Measurements from ENCODE around the gene DRAXIN.

DRAXIN gene

GRCh38 chr1:11691302-11691914 is at the start of gene DRAXIN:
Gene DRAXIN (plus strand): TSS chr1:11691710. CDS start chr1:11706259, 14,549 bp downstream.
- peak; percentile 90 for DNase-seq (ENCODE audit: low spot score)

DNA sequence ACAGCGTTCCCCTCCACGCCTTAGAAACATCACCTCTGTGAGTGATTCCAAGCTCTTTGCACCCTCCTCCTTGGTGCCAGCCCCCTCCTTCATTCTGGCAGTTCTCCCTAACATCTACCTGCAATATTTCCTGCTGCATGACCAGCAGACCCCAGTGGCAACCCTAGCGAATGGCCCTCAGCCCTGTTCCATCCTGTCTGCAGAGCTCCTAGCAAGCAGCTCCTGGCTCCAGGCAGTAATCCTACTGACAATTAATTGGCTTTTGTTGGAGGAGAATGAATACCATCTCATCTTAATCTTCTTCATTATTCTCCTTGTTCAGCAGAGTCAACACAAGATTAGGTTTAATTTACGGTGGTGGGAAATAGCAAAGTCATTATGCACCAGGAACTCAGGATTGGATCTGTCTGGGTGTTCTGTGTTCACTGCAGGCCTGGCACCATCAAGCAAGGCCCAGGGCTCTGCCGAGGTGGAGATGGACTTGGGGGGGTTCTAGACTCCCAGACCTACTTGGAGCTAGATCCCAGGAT is 49.7 kb upstream of the DRAXIN start:
- DNase-seq (ENCODE audit: low spot score): no peak

DNA sequence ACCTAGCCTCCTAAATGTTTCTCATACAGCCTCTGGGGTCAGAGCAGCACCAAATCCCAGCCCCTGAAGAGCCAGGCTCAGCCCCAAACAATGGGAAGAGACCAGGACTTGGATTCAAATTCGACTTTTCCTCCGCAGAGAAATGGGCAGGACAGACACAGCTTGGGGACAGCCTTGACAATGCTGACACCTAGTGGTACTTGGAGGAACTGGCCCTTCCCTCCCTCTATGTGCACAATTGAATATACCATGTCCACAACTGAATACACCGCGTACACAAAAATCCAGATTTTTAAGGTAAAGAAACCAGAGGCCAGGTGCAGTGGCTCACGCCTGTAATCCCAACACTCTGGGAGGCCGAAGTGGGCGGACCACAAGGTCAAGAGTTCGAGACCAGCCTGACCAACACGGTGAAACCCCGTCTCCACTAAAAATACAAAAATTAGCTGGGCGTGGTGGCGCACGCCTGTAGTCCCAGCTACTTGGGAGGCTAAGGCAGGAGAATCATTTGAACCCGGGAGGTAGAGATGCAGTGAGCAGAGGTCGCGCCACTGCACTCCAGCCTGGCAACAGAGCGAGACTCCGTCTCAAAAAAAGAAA is 49.0 kb upstream of the DRAXIN start:
- peak; percentile 79 for DNase-seq (ENCODE audit: low spot score)

DNA sequence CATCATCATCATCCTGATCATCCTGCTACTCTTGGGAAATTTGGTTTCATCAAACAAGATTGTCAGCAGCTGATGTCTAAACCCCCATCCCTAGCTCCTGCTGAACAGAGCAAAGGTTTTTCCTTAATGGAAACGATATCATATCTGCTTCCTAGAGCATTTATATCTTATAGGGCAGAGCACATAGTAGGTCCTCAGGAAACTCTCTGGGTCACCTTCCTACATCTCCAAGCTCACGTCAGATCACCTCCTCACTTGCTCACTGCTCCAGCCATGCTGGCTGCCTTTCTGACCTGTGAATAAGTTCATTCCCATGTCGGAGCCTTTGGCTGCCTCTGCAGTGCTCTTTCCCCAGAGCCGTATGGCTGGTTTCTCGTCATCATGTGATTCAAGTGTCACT is 47.7 kb upstream of the DRAXIN start:
- DNase-seq (ENCODE audit: low spot score): no peak

- no peak for DNase-seq (ENCODE audit: low spot score)
Observed at GRCh38 chr1:11645270-11645669, 46.2 kb upstream of the DRAXIN start.

DNA sequence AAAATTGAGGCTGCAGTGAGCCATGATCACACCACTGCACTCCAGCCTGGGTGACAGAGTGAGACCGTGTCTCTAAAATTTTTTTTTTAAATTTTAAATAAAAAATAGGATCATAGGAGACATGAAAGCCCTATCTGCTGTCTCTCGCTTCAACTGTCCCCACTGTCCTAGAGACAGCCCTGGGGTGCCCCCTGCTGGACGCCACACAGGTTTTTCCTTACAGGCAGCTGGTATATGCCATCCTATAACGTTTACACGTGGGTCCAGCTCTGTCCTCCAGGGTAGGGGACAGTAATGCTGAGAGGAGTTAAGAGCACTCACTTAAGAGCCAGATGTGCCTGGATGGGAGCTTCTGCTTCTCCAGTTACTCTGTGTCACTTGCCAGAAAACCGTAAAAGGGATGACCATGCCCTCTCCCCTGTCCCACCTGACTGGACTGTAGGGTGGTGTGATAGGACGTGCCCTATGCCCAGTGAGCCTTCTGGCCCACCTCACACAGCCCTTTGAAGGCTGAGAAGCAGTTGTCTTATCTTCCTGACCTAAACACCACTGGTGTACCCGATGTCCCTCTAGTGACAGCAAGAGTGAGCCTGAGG is 45.7 kb upstream of the DRAXIN start:
- peak; percentile 67 for DNase-seq (ENCODE audit: low spot score)

DNA sequence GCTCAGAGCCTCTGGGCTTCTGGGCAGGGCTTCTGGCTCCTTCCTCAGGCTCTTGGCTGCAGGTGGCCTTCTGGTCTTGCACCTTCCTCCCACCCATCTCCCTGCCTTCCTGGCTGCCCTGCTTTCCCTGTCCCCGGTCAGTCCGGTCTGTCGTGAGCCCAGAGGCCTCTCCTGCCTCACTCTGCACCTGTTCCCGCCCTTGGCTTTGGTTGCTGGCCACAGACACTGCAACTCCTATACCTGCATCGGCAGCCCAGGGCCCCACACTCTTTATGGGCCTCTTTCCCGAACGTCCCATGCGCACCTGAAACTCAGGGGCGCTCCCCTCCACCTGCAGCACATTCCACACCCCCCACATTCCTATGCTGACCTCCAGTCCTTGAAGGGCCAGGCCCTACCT is 45.2 kb upstream of the DRAXIN start:
- no peak for DNase-seq (ENCODE audit: low spot score)

- no peak for DNase-seq (ENCODE audit: low spot score)
Observed at GRCh38 chr1:11647333-11647732, 44.2 kb upstream of the DRAXIN start.

- DNase-seq (ENCODE audit: low spot score): no peak
Observed at GRCh38 chr1:11648039-11648438, 43.5 kb upstream of the DRAXIN start.

DNA sequence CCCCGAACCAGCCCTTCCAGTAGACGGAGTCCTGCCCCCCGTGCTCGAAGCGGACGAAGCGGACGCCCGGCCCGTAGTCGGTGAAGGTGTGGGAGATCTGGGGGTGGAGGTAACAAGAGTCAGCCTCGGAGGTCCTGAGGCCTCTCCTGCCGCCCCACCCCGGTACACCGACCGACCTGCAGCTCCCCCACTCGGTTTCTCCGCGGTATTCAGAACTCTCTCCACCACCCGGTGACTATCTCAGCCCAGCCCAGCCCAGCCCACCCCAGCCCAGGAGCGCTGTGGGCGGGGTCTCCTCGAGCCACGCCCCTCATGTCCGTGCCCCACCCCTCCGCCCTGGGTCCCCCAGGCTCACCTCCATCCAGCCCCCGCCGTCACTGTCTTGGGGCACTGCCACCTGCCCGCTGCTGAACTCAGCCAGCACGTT is 42.8 kb upstream of the DRAXIN start:
- DNase-seq (ENCODE audit: low spot score): peak; percentile 71

DNA sequence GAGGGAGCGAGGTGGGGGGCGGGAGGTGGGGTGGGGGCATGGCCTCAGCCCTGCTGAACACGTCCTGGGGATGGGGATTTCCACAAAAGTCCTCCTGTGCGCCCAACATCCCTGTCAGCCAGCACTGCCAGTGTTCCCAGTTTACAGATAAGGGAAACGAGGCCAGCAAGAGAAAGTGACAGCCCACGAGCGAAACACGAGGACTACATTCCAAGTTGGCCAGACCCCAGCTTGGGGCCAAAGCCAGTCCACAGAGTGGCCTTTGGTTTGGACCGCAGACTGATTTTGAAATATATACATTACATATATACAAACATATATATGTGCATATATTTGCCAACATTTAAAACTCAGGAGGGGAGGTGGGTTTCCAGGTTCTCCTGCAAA is 42.3 kb upstream of the DRAXIN start:
- no peak for DNase-seq (ENCODE audit: low spot score)

DNA sequence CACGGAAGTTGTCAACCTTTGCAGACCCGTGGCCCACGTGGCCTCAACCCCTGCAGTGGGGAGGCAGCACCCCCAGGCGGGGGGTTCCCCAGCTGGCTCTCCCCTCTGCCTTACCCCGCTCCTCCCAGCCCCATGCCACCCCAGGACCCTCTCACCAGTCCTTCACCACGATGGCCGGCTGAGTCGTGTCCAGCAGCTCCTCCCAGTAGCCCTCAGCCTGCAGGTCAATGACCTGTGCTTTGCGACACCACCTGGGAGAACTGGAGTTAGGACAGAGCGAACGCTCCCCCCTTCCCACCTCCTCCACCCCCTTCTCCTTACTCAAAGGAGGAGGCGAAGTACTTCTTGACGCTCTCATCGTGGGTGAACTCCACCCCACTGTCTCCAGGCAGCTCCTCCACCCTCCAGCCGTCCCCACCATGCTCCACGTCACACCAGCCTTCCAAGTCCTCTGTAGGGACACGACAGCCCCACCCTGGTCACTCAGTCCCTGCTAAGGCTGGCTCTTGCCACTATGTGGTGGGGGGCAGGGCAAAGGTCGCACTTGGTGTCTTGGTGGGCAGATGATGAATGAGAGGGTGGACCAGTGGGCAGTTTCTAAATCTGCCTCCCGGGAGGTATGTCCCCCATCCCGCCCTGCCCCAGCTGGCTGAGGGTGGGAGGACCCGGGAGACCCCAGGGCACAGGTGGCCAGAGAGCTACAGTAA is 41.7 kb upstream of the DRAXIN start:
- no peak for DNase-seq (ENCODE audit: low spot score)

GRCh38 chr1:11650331-11650991 is 41.0 kb upstream of the DRAXIN start:
- DNase-seq (ENCODE audit: low spot score): peak; percentile 76

GRCh38 chr1:11651017-11651416 is 40.5 kb upstream of the DRAXIN start:
- DNase-seq (ENCODE audit: low spot score): no peak

DNA sequence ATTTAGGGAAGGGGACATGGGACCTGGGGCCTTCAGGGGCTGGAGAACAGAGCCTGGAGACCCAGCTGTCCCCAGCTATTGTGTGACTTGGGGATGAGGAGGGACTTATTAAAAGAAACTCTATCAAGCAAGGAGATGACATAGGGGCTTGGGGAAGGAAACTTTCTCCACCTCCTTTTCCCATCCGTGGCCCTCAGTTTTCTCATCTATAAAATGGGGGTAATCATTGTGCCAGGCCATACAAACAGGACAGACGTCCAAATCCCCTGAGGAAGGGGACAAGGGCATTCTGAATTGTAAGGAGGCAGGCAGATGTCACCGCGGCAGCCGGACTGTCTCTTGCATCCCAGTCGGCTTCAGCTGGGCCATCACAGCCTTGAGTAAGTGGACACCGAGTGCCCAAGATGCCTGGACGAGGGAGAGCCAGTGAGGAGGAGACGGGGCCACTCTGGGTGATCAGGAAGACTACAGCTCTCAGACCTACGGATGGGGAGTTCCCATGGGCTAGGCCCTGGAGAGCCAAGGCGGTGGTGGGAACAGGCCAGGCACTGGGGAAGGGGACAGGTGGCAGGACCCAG is 39.2 kb upstream of the DRAXIN start:
- DNase-seq (ENCODE audit: low spot score): no peak

DNA sequence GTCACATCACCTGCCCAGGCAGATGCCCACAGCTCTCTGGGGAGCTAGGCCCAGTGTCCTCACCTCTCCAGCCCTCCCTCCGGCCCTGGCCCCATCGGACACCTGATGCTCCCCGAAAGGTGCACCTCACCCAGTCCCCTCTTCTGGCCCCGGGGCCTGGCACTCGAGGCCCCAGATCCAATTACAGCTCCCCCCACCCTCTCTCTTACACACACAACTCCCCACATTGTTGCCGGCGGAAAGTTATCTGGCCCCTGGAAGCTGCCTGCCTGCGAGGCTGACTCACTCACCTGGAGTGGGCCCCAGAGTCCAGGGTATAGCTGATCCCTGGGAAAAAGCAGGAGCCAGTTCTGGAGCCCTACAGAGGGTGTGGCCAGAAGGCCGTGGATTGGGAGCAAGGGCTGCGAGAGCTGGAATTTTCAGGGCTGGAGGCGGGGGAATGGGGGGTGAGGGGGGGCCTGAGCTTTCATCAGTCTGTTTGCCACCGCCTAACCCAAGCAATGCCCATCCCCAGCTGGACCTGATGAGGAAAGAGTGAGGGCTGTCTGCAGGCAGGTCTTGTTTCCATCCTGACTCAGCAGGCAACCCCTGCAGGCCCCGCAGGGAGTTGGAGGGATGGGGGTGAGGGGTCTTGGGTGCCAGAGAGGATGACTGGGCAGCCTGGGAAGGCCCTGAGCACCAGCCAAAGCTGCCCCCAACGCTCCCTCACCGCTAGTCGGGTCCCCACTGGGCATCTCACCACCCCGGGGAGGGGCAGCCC is 38.2 kb upstream of the DRAXIN start:
- DNase-seq (ENCODE audit: low spot score): no peak

DNA sequence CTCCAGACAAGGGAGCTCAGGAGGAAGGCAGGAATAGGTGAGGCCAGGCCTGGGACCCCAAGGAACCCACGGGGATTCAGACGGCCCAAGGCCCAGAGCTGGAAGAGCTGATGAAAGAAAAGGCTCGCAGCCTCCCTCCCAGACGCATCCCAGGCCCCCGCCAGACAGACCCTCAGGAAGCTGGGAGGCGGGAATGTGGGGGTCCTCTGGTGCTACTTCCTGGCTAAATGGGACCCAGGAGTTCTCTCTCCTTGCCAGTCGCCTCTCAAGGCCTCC is 37.7 kb upstream of the DRAXIN start:
- no peak for DNase-seq (ENCODE audit: low spot score)

DNA sequence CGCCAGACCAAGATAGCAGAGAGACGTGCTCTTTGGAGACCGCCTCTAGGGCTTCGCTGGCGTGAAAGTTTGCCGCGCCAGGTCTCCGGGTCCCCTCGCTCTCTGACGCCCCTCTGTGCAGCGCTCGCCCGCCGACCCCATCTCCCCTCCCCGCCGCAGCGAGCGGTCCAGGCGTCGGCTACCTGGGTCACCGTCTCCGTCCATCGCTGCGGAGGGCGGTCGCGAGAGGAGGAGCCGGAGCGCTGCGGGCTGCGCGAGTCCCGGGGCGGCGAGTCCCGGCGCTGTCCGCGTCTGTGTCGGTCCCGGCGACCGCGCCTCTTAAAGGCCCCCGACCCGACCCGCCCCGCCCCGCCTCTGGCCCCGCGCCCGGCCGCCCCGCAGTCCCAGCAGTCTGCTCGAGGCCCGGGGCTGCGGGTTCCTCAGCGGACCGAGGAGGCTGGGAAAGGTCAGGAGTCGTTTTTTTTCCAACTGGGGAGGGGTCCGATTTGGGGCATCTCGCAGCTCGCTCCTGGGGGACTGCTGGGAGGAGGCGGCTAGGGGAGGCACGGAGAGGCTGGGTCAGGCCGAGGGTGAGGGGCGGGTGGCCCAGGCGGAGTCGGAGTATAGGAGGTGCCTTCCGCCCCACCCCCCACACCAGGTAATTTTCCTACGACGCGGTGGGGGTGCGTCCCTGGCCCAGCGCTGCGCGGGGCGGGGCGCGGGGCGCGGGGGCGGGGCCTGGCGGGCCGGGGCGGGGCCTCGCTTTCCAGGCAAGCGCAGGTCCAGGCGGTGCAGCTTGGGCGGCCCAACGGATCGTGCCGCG is 37.2 kb upstream of the DRAXIN start, which contains the start of the genes FBXO2 and FBXO44:
TSS of gene FBXO2 (minus strand) at position 293 of the 802 bp plus-strand sequence. CDS start at position 204, 89 bp downstream.
TSS of gene FBXO44 (plus strand) at position 741 of the 802 bp plus-strand sequence. CDS start 959 bp downstream, outside the sequence.
- DNase-seq (ENCODE audit: low spot score): peak; percentile 88

DNA sequence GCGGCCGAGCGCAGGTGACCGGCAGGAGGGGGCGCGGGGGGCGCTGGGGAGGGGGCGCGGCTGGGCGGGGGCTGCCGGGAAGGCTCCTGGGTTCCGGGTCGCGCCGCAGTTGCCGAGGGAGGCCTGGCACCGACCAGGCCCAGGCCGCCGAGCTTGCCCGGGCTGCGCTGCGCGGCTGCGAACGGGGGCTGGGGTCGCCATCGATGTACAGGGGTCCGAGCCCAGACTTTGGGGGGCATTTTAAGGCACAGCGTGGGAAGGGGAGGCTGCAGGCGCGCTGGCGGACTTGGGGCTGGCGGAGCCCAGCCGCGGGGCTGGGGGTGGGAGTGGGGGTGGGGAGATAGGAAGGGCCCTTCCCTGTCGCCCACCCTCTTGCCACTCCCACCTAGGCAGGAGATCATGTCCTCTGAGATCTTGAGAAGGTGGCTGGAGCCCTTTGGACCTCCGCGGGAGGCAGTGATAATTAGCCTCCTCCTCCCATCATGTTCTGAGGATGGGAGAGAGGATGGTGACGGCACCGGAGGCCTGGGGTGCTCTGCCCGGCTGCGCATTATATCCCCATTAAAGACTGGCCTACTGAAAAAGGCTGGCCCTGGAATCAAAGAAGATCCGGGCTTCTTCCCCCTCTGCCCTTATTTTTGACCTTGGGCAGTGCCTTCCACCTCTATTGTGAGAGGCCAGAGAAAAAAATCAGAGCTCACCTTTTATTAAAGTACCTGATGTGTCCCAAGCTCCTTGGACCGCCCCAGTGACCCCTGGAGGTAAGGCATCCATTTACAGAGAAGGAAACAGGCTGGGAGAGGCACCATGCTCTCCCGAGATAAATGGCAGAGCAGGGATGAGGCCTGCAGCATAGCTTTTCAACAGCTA is 36.3 kb upstream of the DRAXIN start:
- no peak for DNase-seq (ENCODE audit: low spot score)
